ENCODE results near the gene ADGRD2.

DNA sequence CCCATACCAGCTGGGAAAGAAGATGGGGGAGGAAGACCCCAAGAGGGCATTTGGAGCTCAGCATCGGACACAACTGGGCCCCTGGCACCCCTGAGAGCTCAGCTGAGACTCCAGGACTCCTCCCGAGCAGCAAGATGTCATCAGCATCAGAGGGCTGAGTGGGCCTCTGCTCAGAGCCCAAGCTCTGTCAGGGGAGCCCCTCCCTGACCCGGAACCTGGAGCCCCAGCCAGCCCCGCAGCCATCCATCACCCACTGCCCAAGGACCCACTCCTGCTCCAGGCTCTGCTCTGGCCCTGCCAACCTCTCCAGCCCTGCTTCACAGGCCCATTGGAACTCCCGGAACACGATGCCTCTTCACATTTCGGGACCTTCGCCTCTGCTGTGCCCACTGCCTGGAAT lies 47.2 kb downstream of the ADGRD2 start:
- TF ChIP-seq, protein P1, sequence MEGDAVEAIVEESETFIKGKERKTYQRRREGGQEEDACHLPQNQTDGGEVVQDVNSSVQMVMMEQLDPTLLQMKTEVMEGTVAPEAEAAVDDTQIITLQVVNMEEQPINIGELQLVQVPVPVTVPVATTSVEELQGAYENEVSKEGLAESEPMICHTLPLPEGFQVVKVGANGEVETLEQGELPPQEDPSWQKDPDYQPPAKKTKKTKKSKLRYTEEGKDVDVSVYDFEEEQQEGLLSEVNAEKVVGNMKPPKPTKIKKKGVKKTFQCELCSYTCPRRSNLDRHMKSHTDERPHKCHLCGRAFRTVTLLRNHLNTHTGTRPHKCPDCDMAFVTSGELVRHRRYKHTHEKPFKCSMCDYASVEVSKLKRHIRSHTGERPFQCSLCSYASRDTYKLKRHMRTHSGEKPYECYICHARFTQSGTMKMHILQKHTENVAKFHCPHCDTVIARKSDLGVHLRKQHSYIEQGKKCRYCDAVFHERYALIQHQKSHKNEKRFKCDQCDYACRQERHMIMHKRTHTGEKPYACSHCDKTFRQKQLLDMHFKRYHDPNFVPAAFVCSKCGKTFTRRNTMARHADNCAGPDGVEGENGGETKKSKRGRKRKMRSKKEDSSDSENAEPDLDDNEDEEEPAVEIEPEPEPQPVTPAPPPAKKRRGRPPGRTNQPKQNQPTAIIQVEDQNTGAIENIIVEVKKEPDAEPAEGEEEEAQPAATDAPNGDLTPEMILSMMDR (IDR thresholded peaks at IDR 0.05; ENCODE audit: low read depth, low read length, poor library complexity, severe bottlenecking): no peak
- no peak for TF ChIP-seq EZH2phosphoT487 (IDR thresholded peaks at IDR 0.05; ENCODE audit: borderline replicate concordance, low read length)

All from DOHH2 (cell line).